ENCODE results near the gene HHLA2.

The HHLA2 gene

DNA sequence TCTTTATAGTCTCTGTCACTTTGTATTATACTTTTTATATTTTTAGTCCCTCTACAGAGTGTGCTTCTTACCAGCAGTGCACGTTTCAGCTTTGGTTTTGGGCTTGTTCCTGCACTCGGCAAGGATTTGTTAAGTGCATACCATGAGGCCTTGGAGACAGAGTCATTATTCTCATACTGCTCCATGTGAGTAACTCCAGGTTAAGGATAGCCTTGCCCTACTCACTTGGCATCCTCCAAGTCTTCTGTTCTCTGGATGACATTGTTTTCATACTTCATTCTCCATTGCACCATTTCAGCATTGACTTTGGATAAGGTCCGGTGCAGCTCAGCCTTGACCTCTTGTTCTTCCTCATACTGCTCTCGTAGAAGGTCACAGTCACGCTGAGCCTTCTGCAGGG, 117.7 kb downstream of the HHLA2 start:
- Histone ChIP-seq H3K4me3 (ENCODE audit: insufficient read depth, low read depth, low read length) (no peak overlapping the region), H3K27me3 (ENCODE audit: control insufficient read depth, insufficient read depth, low read length, poor library complexity, severe bottlenecking) (no peaks in the 10 kb centered on the region), H3K27ac (ENCODE audit: insufficient read depth, low read depth, low read length, poor library complexity, severe bottlenecking) (no peak overlapping the region), H3K9me3 (ENCODE audit: control insufficient read depth, low read length) (no peaks in the 10 kb centered on the region), H3K4me1 (ENCODE audit: control insufficient read depth, insufficient read depth, low read length) (no peaks in the 10 kb centered on the region), H3K36me3 (ENCODE audit: control insufficient read depth, insufficient read depth, low read length) (no peaks in the 10 kb centered on the region)
- 91 to 97% methylated on average over 5 of the region's 5 CpGs for WGBS, 2 experiments

DNA sequence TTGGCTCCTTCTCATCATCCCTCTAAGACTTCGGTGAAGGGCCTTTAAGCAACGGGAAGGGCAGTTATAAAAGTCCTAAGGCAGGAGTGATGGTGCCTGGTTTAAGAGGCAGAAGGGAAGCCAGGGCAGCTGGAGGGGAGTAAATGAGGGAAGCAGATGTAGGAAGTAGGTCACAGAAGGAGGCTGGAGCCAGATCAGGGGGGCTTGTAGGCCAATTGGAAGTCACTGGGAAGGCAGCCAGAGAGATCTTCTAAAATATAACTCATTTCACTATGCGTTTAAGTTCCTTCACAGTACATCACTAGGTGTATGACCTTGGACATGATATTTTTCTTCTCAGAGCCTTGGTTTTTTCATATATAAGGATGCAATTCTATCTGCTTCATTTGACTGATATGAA, 119.3 kb downstream of the HHLA2 start:
- no peaks in the 10 kb centered on the region for H3K9me3 ChIP-seq (ENCODE audit: control insufficient read depth, low read length)
- no peaks in the 10 kb centered on the region for H3K4me1 ChIP-seq (ENCODE audit: control insufficient read depth, insufficient read depth, low read length)
- 98% methylated on average over 3 of the region's 3 CpGs for WGBS, 2 experiments
- H3K27ac ChIP-seq (ENCODE audit: insufficient read depth, low read depth, low read length, poor library complexity, severe bottlenecking) = no peak overlapping the region
- H3K4me3 ChIP-seq (ENCODE audit: insufficient read depth, low read depth, low read length) = no peak overlapping the region
- H3K36me3 ChIP-seq (ENCODE audit: control insufficient read depth, insufficient read depth, low read length) = no peaks in the 10 kb centered on the region
- no peaks in the 10 kb centered on the region for H3K27me3 ChIP-seq (ENCODE audit: control insufficient read depth, insufficient read depth, low read length, poor library complexity, severe bottlenecking)

DNA sequence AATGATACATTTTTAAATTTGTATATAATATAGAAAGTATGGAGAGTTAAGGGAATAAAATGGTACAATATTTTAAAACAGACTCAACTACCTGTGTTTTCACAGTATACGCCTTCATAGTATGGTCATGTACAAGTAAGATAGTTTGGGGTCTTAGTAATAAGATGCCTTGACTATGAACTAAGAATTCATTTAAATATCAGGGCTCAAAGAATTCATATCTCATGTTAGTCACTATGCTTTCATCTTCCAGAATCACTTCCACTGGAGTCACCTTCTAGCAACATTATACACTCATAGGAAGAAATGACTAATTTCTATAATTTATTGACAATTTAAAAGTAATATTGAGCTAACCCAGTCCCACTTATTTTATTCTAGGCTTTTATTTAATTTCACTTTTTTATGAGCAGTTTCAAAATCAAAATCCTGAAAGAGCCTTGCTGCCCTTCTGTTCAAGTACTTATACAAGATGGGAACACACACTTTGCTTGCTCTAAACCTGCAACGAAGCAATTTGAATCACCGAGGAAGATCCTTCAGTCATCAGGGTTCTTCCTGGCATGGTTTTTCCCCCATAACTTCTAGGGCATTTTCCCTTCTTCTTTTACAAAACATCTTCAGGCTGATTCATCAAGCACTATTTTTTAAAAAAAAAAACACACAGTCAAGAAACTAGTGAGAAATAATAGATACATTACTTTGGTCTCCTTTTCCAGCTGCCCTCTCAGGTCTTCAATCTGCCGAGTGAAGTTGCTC, 119.9 kb downstream of the HHLA2 start:
- H3K36me3 ChIP-seq (ENCODE audit: control insufficient read depth, insufficient read depth, low read length) = no peaks in the 10 kb centered on the region
- no peak overlapping the region for H3K27ac ChIP-seq (ENCODE audit: insufficient read depth, low read depth, low read length, poor library complexity, severe bottlenecking)
- no peaks in the 10 kb centered on the region for H3K4me1 ChIP-seq (ENCODE audit: control insufficient read depth, insufficient read depth, low read length)
- WGBS, 2 experiments = 95 to 96% methylated on average over 3 to 4 of the region's 4 CpGs
- H3K4me3 ChIP-seq (ENCODE audit: insufficient read depth, low read depth, low read length) = no peak overlapping the region
- H3K9me3 ChIP-seq (ENCODE audit: control insufficient read depth, low read length) = no peaks in the 10 kb centered on the region
- H3K27me3 ChIP-seq (ENCODE audit: control insufficient read depth, insufficient read depth, low read length, poor library complexity, severe bottlenecking) = no peaks in the 10 kb centered on the region

DNA sequence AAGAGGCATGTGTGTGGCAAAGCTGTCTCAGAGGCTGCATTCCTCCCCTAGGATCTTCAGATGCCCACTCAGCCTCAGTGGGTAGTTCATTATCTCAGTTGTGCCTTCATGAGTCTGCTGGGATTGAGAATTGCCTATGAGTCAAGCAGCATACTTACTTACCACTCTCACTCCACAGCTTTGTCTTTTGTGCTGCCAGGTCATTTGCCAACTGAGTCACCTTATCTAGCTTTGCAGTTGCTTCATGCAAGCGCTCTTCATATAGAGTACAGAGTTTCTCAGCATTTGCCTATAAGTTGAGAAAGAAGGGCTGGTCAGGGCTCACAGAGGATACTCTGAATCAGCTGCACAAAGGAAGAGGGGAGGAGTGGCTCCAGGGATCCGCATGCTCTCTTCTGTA, 124.6 kb downstream of the HHLA2 start:
- Histone ChIP-seq H3K4me1 (ENCODE audit: control insufficient read depth, insufficient read depth, low read length) (no peaks in the 10 kb centered on the region), H3K27ac (ENCODE audit: insufficient read depth, low read depth, low read length, poor library complexity, severe bottlenecking) (no peak overlapping the region), H3K27me3 (ENCODE audit: control insufficient read depth, insufficient read depth, low read length, poor library complexity, severe bottlenecking) (no peaks in the 10 kb centered on the region), H3K9me3 (ENCODE audit: control insufficient read depth, low read length) (no peaks in the 10 kb centered on the region), H3K4me3 (ENCODE audit: insufficient read depth, low read depth, low read length) (no peak overlapping the region), H3K36me3 (ENCODE audit: control insufficient read depth, insufficient read depth, low read length) (no peaks in the 10 kb centered on the region)
- WGBS, 2 experiments = 93 to 97% methylated on average over 2 of the region's 2 CpGs

Measured in ectodermal cell (in vitro differentiated cells).